Esophagus muscularis mucosa (tissue), 4 donors: ENCODE measurements around the gene USP25. TPM values are rescaled to one million over a fixed set of nuclear protein-coding genes. Genes with fewer than 3 reads are reported as not detected.
A peak's percentile ranks its signal among the peaks of the same experiment; 100 is the strongest.

Source experiments
- DNase-seq: peaks from one replicate; pipeline ENCODE4 v3.0.0-alpha.2; 2017; ENCODE audit errors: extremely low spot score
- H3K27ac ChIP-seq, 4 donors: fragments of 200-600 bp; sonication (generic); replicated peaks in 1 of 4; 1 replicate in 3 of 4; 2 replicates in 1 of 4; pipeline ENCODE4 v1.5.1; 2016 to 2019; ENCODE audit warnings: mild to moderate bottlenecking in 1 of 4
- H3K27me3 ChIP-seq, 4 donors: fragments of 200-600 bp; sonication (generic); one replicate each; pipeline versions ENCODE4 v1.5.1 to v1.6.0; 2016 to 2019
- H3K36me3 ChIP-seq, 4 donors: fragments of 200-600 bp; sonication (generic); one replicate each; pipeline ENCODE4 v1.5.1; 2016 to 2019
- H3K4me1 ChIP-seq, 4 donors: fragments of 200-600 bp; sonication (generic); one replicate each; pipeline ENCODE4 v1.5.1; 2016 to 2019
- H3K4me3 ChIP-seq, 4 donors: fragments of 200-600 bp; sonication (generic); 1 replicate in 2 of 4; 2 replicates in 2 of 4; pipeline ENCODE4 v1.5.1; 2016 to 2019; ENCODE audit warnings: mild to moderate bottlenecking in 4 of 4, moderate library complexity in 1 of 4
- H3K9me3 ChIP-seq, 4 donors: fragments of 200-600 bp; sonication (generic); 1 replicate in 3 of 4; 2 replicates in 1 of 4; pipeline ENCODE4 v1.5.1; 2016 to 2019
- EP300 ChIP-seq: sonication (generic); formaldehyde crosslinking; IDR thresholded peaks from one replicate; pipeline ENCODE4 v1.6.1; 2017; ENCODE audit warnings: antibody characterized with exemption
- POLR2A ChIP-seq: fragments of 450-650 bp; IDR thresholded peaks from one replicate; pipeline ENCODE4 v1.6.1; 2017; ENCODE audit warnings: antibody characterized with exemption, moderate library complexity, mild to moderate bottlenecking, low read depth
- POLR2AphosphoS5 ChIP-seq, 2 donors: sonication (generic); formaldehyde crosslinking; IDR thresholded peaks; one replicate each; pipeline ENCODE4 v1.6.1; 2017; ENCODE audit warnings: antibody characterized with exemption in 2 of 2
- WGBS: methylation state at CpG from one replicate; pipeline ENCODE4 v1.1.5; 2018; 5-methylcytosine and 5-hydroxymethylcytosine counted together
- intact Hi-C: fragments of 100-400 bp; cut with DNase I; formaldehyde crosslinking; loops from one replicate; pipeline ENCODE4 v1.15.1; 2023
- total RNA-seq, 4 donors: library from RNA; depleted of rRNA; stranded (reverse); fragments of >200 nt; gene quantifications; one replicate each; pipeline versions ENCODE4 v1.1.0 to v1.2.1, GENCODE V29; 2016
- TF ChIP-seq, protein P1 (sequence below), 3 experiments: fragments of 200-600 bp in 2 of 3; fragments of 450-650 bp in 1 of 3; sonication (generic) in 2 of 3; IDR thresholded peaks; one replicate each; pipeline ENCODE4 v1.5.1; 2017 to 2019; ENCODE audit warnings: antibody characterized with exemption in 3 of 3, mild to moderate bottlenecking in 2 of 3, moderate library complexity in 1 of 3

Gene USP25
- total RNA-seq, 4 donors from 2014 or later, result 48.2 to 75.1 (median 60.0) TPM

DNA sequence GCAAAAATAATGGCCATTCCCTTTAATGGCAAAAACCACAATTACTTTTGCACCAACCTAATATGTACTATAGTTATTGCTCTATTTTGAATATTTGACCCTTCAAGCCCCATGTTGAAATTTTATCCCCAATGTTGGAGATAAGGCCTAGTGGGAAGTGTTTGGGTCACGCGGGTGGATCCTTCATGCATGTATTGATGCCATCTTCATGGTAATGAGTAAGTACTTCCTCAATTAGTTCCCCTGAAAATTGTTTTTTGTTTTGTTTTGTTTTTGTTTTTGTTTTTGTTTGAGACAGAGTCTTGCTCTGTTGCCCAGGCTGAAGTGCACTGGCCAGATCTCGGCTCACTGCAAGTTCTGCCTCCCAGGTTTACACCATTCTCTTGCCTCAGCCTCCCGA, 9.8 kb upstream of the USP25 start:
- 95% methylated on average over 4 of the region's 4 CpGs for WGBS
- no peaks in the 10 kb centered on the region for H3K36me3 ChIP-seq
- H3K27ac ChIP-seq, result no peak overlapping the region
- intact Hi-C loops, result no loop called here
- no peaks in the 10 kb centered on the region for H3K27me3 ChIP-seq
- H3K4me1 ChIP-seq, result no peaks in the 10 kb centered on the region
- DNase-seq, result no peak
- no peaks in the 10 kb centered on the region for H3K9me3 ChIP-seq
- H3K4me3 ChIP-seq, result no peak overlapping the region
- TF ChIP-seq EP300 (no peak), POLR2A (no peak), POLR2AphosphoS5 (IDR thresholded peaks at IDR 0.05) (no peak)
- TF ChIP-seq, protein P1, sequence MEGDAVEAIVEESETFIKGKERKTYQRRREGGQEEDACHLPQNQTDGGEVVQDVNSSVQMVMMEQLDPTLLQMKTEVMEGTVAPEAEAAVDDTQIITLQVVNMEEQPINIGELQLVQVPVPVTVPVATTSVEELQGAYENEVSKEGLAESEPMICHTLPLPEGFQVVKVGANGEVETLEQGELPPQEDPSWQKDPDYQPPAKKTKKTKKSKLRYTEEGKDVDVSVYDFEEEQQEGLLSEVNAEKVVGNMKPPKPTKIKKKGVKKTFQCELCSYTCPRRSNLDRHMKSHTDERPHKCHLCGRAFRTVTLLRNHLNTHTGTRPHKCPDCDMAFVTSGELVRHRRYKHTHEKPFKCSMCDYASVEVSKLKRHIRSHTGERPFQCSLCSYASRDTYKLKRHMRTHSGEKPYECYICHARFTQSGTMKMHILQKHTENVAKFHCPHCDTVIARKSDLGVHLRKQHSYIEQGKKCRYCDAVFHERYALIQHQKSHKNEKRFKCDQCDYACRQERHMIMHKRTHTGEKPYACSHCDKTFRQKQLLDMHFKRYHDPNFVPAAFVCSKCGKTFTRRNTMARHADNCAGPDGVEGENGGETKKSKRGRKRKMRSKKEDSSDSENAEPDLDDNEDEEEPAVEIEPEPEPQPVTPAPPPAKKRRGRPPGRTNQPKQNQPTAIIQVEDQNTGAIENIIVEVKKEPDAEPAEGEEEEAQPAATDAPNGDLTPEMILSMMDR (IDR thresholded peaks at IDR 0.05), result no peak

- H3K27me3 ChIP-seq, result no peaks in the 10 kb centered on the region
- no peak for TF ChIP-seq POLR2A
- TF ChIP-seq EP300, result no peak
- no peak for TF ChIP-seq POLR2AphosphoS5 (IDR thresholded peaks at IDR 0.05)
- TF ChIP-seq, protein P1 (IDR thresholded peaks at IDR 0.05), result no peak
- H3K4me3 ChIP-seq, result no peak overlapping the region
- no peaks in the 10 kb centered on the region for H3K36me3 ChIP-seq
- H3K9me3 ChIP-seq, result no peaks in the 10 kb centered on the region
- no peaks in the 10 kb centered on the region for H3K4me1 ChIP-seq
- 65% methylated on average over 4 of the region's 4 CpGs for WGBS
- intact Hi-C loops, result no loop called here
- DNase-seq, result no peak
- H3K27ac ChIP-seq, result no peak overlapping the region
Measured at GRCh38 chr21:15722591-15723324, 7.0 kb upstream of the USP25 start.

- no peaks in the 10 kb centered on the region for H3K36me3 ChIP-seq
- no peak overlapping the region for H3K27ac ChIP-seq
- H3K27me3 ChIP-seq, result no peaks in the 10 kb centered on the region
- TF ChIP-seq POLR2A (no peak), EP300 (no peak), POLR2AphosphoS5 (IDR thresholded peaks at IDR 0.05) (no peak)
- TF ChIP-seq, protein P1 (IDR thresholded peaks at IDR 0.05), result no peak
- WGBS, result 85% methylated on average over 3 of the region's 3 CpGs
- no peak for DNase-seq
- peaks cover 6 to 9% (median 7%) of the 10 kb centered on the region in 4 donors for H3K4me1 ChIP-seq
- intact Hi-C loops, result loop anchor here (5.0 kb wide), 2 partner anchors 91 to 111 kb away; no protein-coding TSS in a partner anchor
- H3K4me3 ChIP-seq, result no peak overlapping the region
- no peaks in the 10 kb centered on the region for H3K9me3 ChIP-seq
Measured at GRCh38 chr21:15725949-15726348, 3.8 kb upstream of the USP25 start.

DNA sequence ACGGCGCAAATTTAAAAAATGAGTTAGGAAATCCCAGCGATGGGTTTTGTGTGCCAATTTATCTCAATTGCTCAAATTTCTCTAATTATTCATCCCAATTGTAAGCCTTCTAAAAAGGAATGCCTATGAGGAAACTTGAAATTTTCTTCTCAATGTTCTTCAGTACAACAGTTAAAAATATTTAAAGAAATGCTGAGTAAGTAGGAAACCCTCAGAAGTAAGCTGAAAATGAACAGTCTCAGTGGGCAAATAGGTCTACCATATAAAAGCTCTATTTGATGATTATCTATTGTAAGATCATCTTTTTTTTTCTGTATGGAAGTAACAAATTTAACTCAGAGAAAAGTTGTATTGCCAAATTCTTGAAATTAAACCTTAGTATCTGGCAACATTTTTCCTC, 1.7 kb upstream of the USP25 start:
- TF ChIP-seq, protein P1 (IDR thresholded peaks at IDR 0.05), result no peak
- no peak for TF ChIP-seq POLR2A
- no peak for TF ChIP-seq EP300
- TF ChIP-seq POLR2AphosphoS5 (IDR thresholded peaks at IDR 0.05), result no peak
- H3K36me3 ChIP-seq, result no peaks in the 10 kb centered on the region
- no peaks in the 10 kb centered on the region for H3K9me3 ChIP-seq
- no peak overlapping the region for H3K27ac ChIP-seq
- no peak for DNase-seq
- WGBS, result 96% methylated on average over 3 of the region's 3 CpGs
- no peaks in the 10 kb centered on the region for H3K27me3 ChIP-seq
- intact Hi-C loops, result loop anchor here (5.0 kb wide), 2 partner anchors 89 to 109 kb away; no protein-coding TSS in a partner anchor
- peaks cover 11 to 23% (median 19%) of the 10 kb centered on the region in 4 donors for H3K4me1 ChIP-seq
- H3K4me3 ChIP-seq, result no peak overlapping the region

DNA sequence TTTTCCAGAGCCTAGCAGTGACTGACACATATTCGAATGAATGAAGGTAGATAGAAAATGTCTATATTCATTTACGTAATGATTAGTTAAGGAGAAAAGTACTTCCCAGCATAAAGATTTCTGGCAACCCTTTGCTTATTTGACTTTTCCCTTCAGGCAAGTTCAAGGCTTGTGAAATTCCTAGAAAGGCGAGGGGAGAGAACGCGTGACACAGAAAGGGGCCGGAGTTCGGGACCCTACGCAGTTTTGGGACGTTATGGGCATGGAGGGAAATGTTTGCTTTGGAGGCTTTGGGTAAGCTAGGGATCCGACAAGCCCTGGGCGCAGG, 472 bp upstream of the USP25 start:
- intact Hi-C loops, result loop anchor here (5.0 kb wide), 2 partner anchors 88 to 108 kb away; no protein-coding TSS in a partner anchor

More for the DNA sequence above, 472 bp upstream of the USP25 start:
- TF ChIP-seq EP300 (no peak), POLR2AphosphoS5 (IDR thresholded peaks at IDR 0.05) (no peak), POLR2A (no peak)
- Histone ChIP-seq H3K4me1 (peaks cover 14 to 36% (median 32%) of the 10 kb centered on the region in 4 donors), H3K27ac (peak overlapping the region; percentile 94 to 97 (median 96)), H3K36me3 (no peaks in the 10 kb centered on the region), H3K27me3 (no peaks in the 10 kb centered on the region), H3K4me3 (peak overlapping the region; percentile 80 to 93 (median 87)), H3K9me3 (no peaks in the 10 kb centered on the region)
- 5% methylated on average over 9 of the region's 11 CpGs for WGBS
- no peak for DNase-seq
